CD4-positive, alpha-beta T cell treated with Interleukin-10 for 1 hour (primary cell): Measurements from ENCODE around the gene PAM16.

Source experiments
- DNase-seq: peaks from one replicate; pipeline ENCODE4 v3.0.0-alpha.2; 2020

PAM16 gene

GRCh38 chr16:4383591-4384444, 32.7 kb upstream of the PAM16 start:
- no peak for DNase-seq

GRCh38 chr16:4382795-4383357, 31.8 kb upstream of the PAM16 start:
- no peak for DNase-seq

GRCh38 chr16:4381935-4382794, 31.0 kb upstream of the PAM16 start:
- no peak for DNase-seq

GRCh38 chr16:4381072-4381934, 30.2 kb upstream of the PAM16 start:
- no peak for DNase-seq

GRCh38 chr16:4380119-4381063, 29.3 kb upstream of the PAM16 start:
- DNase-seq, result no peak

GRCh38 chr16:4378999-4379690, 28.0 kb upstream of the PAM16 start:
- DNase-seq, result no peak

GRCh38 chr16:4378161-4378666, 27.1 kb upstream of the PAM16 start:
- no peak for DNase-seq

GRCh38 chr16:4377573-4378154, 26.5 kb upstream of the PAM16 start:
- no peak for DNase-seq

- DNase-seq, result no peak
These were observed 25.9 kb upstream of the PAM16 start for GRCh38 chr16:4376893-4377572.

GRCh38 chr16:4376126-4376892, 25.2 kb upstream of the PAM16 start:
- no peak for DNase-seq

GRCh38 chr16:4375717-4376116, 24.6 kb upstream of the PAM16 start:
- no peak for DNase-seq

- DNase-seq, result no peak
These were observed 23.0 kb upstream of the PAM16 start for GRCh38 chr16:4373909-4374742.

GRCh38 chr16:4373356-4373908, 22.3 kb upstream of the PAM16 start:
- DNase-seq, result no peak

GRCh38 chr16:4372578-4373355, 21.6 kb upstream of the PAM16 start:
- DNase-seq, result no peak

GRCh38 chr16:4372001-4372577, 21.0 kb upstream of the PAM16 start:
- peak; percentile 28 for DNase-seq

- peak; percentile 74 for DNase-seq
These were observed 20.4 kb upstream of the PAM16 start, which contains the start of gene VASN for GRCh38 chr16:4371357-4372000. VASN (plus strand) TSS chr16:4371848; CDS start chr16:4380878, 9,030 bp downstream.
